ENCODE data around the gene TRIM2.

TRIM2 gene

GRCh38 chr4:153318696-153319320, 114.6 kb downstream of the TRIM2 start:
- Histone ChIP-seq H3K27ac (ENCODE audit: low read depth, low read length) (no peak overlapping the region), H3K27me3 (ENCODE audit: control insufficient read depth in 1 of 2, insufficient read depth in 2 of 2, low read length in 2 of 2) (no peaks in the 10 kb centered on the region), H3K9me3 (ENCODE audit: control insufficient read depth in 1 of 2, low read length in 2 of 2) (no peaks in the 10 kb centered on the region), H3K4me3 (ENCODE audit: low read depth in 1 of 2, low read length in 2 of 2) (no peak overlapping the region), H3K9ac (ENCODE audit: low read depth in 1 of 2, low read length in 2 of 2) (no peak overlapping the region), H3K4me1 (ENCODE audit: control insufficient read depth in 1 of 2, insufficient read depth in 2 of 2, low read length in 2 of 2) (no peaks in the 10 kb centered on the region), H3K36me3 (ENCODE audit: control insufficient read depth in 1 of 2, insufficient read depth in 2 of 2, low read length in 2 of 2) (peaks cover 8 to 27% of the 10 kb centered on the region in 2 donors)

DNA sequence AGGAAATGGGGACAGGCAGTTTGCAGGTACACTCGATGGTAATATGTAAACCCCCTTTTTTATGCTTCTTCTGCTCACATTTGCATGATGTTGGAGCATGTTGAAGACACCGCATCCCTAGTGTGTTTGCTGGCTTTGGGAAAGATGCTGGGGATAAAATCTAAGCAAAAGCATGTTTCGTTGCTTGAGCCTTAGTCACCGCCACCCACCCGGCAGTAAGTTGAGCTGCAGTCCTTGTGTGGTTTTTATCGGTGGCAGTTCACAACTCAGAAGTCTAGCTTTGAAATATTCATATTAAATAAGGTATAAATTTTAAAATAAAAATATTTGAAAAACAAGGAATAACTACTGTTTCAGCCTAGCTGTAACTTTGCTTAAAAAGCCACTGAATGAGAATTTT, 118.5 kb downstream of the TRIM2 start:
- H3K36me3 ChIP-seq (ENCODE audit: control insufficient read depth in 1 of 2, insufficient read depth in 2 of 2, low read length in 2 of 2) = peaks cover 9 to 35% of the 10 kb centered on the region in 2 donors
- no peak overlapping the region for H3K27ac ChIP-seq (ENCODE audit: low read depth, low read length)
- H3K4me1 ChIP-seq (ENCODE audit: control insufficient read depth in 1 of 2, insufficient read depth in 2 of 2, low read length in 2 of 2) = no peaks in the 10 kb centered on the region
- H3K27me3 ChIP-seq (ENCODE audit: control insufficient read depth in 1 of 2, insufficient read depth in 2 of 2, low read length in 2 of 2) = no peaks in the 10 kb centered on the region
- no peaks in the 10 kb centered on the region for H3K9me3 ChIP-seq (ENCODE audit: control insufficient read depth in 1 of 2, low read length in 2 of 2)
- H3K4me3 ChIP-seq (ENCODE audit: low read depth in 1 of 2, low read length in 2 of 2) = no peak overlapping the region
- H3K9ac ChIP-seq (ENCODE audit: low read depth in 1 of 2, low read length in 2 of 2) = no peak overlapping the region

DNA sequence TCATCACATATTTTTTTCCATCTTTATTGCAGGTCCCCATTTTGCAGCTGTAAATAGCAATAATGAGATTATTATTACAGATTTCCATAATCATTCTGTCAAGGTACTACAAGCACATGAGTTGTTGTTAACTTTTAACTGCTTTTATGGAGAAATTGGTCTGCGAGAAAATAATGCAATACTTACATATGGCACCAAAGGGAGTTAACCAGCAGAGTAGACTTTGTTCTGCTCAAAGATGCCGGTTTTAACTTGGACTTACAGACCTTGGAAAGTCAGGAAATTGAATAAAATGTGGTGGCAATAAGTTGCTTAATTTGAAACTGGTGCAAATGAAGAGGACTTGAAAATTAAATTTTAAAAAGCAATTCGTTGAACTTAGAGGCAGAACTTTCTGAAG, 119.8 kb downstream of the TRIM2 start:
- no peak overlapping the region for H3K27ac ChIP-seq (ENCODE audit: low read depth, low read length)
- H3K9me3 ChIP-seq (ENCODE audit: control insufficient read depth in 1 of 2, low read length in 2 of 2) = no peaks in the 10 kb centered on the region
- H3K36me3 ChIP-seq (ENCODE audit: control insufficient read depth in 1 of 2, insufficient read depth in 2 of 2, low read length in 2 of 2) = peaks cover 9 to 39% of the 10 kb centered on the region in 2 donors
- H3K4me1 ChIP-seq (ENCODE audit: control insufficient read depth in 1 of 2, insufficient read depth in 2 of 2, low read length in 2 of 2) = no peaks in the 10 kb centered on the region
- H3K27me3 ChIP-seq (ENCODE audit: control insufficient read depth in 1 of 2, insufficient read depth in 2 of 2, low read length in 2 of 2) = no peaks in the 10 kb centered on the region
- no peak overlapping the region for H3K9ac ChIP-seq (ENCODE audit: low read depth in 1 of 2, low read length in 2 of 2)
- no peak overlapping the region for H3K4me3 ChIP-seq (ENCODE audit: low read depth in 1 of 2, low read length in 2 of 2)

DNA sequence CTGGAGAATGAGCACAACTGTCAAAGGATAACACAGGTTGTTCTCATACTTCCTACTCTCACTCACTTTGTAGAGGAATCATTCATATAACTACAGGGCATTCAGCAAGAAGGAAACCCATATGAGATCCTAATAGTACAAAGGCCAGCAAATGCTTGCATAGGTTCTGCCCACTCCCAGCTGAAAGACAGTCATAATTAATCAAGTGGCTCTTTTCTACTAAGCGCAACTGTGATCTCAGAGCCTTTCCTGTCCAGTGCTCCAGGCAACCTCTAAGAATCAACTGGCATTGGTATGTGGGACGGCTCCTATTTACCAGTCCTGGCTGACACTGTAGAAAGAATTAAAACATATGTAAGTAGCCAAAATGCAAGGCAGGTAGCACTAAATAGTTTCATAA, 121.3 kb downstream of the TRIM2 start:
- Histone ChIP-seq H3K36me3 (ENCODE audit: control insufficient read depth in 1 of 2, insufficient read depth in 2 of 2, low read length in 2 of 2) (peaks cover 9 to 40% of the 10 kb centered on the region in 2 donors), H3K27me3 (ENCODE audit: control insufficient read depth in 1 of 2, insufficient read depth in 2 of 2, low read length in 2 of 2) (no peaks in the 10 kb centered on the region), H3K27ac (ENCODE audit: low read depth, low read length) (no peak overlapping the region), H3K4me1 (ENCODE audit: control insufficient read depth in 1 of 2, insufficient read depth in 2 of 2, low read length in 2 of 2) (no peaks in the 10 kb centered on the region), H3K9ac (ENCODE audit: low read depth in 1 of 2, low read length in 2 of 2) (no peak overlapping the region), H3K4me3 (ENCODE audit: low read depth in 1 of 2, low read length in 2 of 2) (no peak overlapping the region), H3K9me3 (ENCODE audit: control insufficient read depth in 1 of 2, low read length in 2 of 2) (no peaks in the 10 kb centered on the region)

- Histone ChIP-seq H3K27me3 (ENCODE audit: control insufficient read depth in 1 of 2, insufficient read depth in 2 of 2, low read length in 2 of 2) (no peaks in the 10 kb centered on the region), H3K27ac (ENCODE audit: low read depth, low read length) (no peak overlapping the region), H3K4me3 (ENCODE audit: low read depth in 1 of 2, low read length in 2 of 2) (no peak overlapping the region), H3K36me3 (ENCODE audit: control insufficient read depth in 1 of 2, insufficient read depth in 2 of 2, low read length in 2 of 2) (peaks cover 8 to 38% of the 10 kb centered on the region in 2 donors), H3K9ac (ENCODE audit: low read depth in 1 of 2, low read length in 2 of 2) (no peak overlapping the region), H3K4me1 (ENCODE audit: control insufficient read depth in 1 of 2, insufficient read depth in 2 of 2, low read length in 2 of 2) (no peaks in the 10 kb centered on the region), H3K9me3 (ENCODE audit: control insufficient read depth in 1 of 2, low read length in 2 of 2) (no peaks in the 10 kb centered on the region)
Measured at GRCh38 chr4:153326513-153326912, 122.3 kb downstream of the TRIM2 start.

DNA sequence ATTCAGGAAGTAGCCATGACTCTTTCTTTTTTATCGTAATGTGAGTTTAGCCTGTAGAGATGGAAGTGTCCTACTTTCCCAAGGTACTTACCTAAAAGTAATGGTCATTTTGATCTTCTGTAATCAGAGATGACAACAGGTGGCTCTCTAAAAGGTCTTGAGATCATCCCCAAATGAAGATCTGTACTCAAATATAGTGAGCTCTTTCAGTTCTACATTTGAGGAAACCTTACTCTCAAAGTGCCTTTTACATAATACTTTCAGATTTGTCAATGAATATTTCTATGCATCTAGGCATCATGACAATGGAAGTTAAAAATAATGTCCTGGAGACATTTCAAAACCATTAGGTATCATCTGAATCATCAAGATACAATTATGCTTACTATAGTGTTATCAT, 123.0 kb downstream of the TRIM2 start:
- no peaks in the 10 kb centered on the region for H3K4me1 ChIP-seq (ENCODE audit: control insufficient read depth in 1 of 2, insufficient read depth in 2 of 2, low read length in 2 of 2)
- no peaks in the 10 kb centered on the region for H3K9me3 ChIP-seq (ENCODE audit: control insufficient read depth in 1 of 2, low read length in 2 of 2)
- no peaks in the 10 kb centered on the region for H3K27me3 ChIP-seq (ENCODE audit: control insufficient read depth in 1 of 2, insufficient read depth in 2 of 2, low read length in 2 of 2)
- H3K4me3 ChIP-seq (ENCODE audit: low read depth in 1 of 2, low read length in 2 of 2) = no peak overlapping the region
- H3K36me3 ChIP-seq (ENCODE audit: control insufficient read depth in 1 of 2, insufficient read depth in 2 of 2, low read length in 2 of 2) = peaks cover 5 to 33% of the 10 kb centered on the region in 2 donors
- H3K27ac ChIP-seq (ENCODE audit: low read depth, low read length) = no peak overlapping the region
- no peak overlapping the region for H3K9ac ChIP-seq (ENCODE audit: low read depth in 1 of 2, low read length in 2 of 2)

DNA sequence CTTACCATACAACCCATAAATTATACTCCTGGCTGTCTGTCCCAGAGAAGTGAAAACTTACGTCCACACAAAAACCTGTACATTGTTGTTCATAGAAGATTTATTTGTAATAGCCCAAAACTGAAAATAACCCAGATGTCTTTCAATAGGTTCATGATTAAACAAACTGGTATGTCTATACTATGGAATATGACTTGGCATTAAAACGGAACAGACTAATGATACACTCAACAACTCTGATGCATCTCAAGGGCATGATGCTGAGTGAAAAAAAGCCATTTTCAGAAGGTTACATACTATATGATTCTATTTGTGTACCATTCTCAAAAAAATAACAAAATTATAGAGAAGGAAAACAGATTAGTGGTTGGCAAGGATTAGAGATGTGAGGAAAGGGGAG, 128.7 kb downstream of the TRIM2 start:
- peaks cover under 1 to 29% of the 10 kb centered on the region in 2 donors for H3K36me3 ChIP-seq (ENCODE audit: control insufficient read depth in 1 of 2, insufficient read depth in 2 of 2, low read length in 2 of 2)
- H3K4me3 ChIP-seq (ENCODE audit: low read depth in 1 of 2, low read length in 2 of 2) = no peak overlapping the region
- no peaks in the 10 kb centered on the region for H3K9me3 ChIP-seq (ENCODE audit: control insufficient read depth in 1 of 2, low read length in 2 of 2)
- no peaks in the 10 kb centered on the region for H3K27me3 ChIP-seq (ENCODE audit: control insufficient read depth in 1 of 2, insufficient read depth in 2 of 2, low read length in 2 of 2)
- H3K27ac ChIP-seq (ENCODE audit: low read depth, low read length) = no peak overlapping the region
- H3K9ac ChIP-seq (ENCODE audit: low read depth in 1 of 2, low read length in 2 of 2) = no peak overlapping the region
- H3K4me1 ChIP-seq (ENCODE audit: control insufficient read depth in 1 of 2, insufficient read depth in 2 of 2, low read length in 2 of 2) = no peaks in the 10 kb centered on the region

GRCh38 chr4:153333874-153334273, 129.6 kb downstream of the TRIM2 start:
- Histone ChIP-seq H3K27me3 (ENCODE audit: control insufficient read depth in 1 of 2, insufficient read depth in 2 of 2, low read length in 2 of 2) (no peaks in the 10 kb centered on the region), H3K9ac (ENCODE audit: low read depth in 1 of 2, low read length in 2 of 2) (no peak overlapping the region), H3K9me3 (ENCODE audit: control insufficient read depth in 1 of 2, low read length in 2 of 2) (no peaks in the 10 kb centered on the region), H3K4me1 (ENCODE audit: control insufficient read depth in 1 of 2, insufficient read depth in 2 of 2, low read length in 2 of 2) (no peaks in the 10 kb centered on the region), H3K4me3 (ENCODE audit: low read depth in 1 of 2, low read length in 2 of 2) (no peak overlapping the region), H3K36me3 (ENCODE audit: control insufficient read depth in 1 of 2, insufficient read depth in 2 of 2, low read length in 2 of 2) (peaks cover 2 to 25% of the 10 kb centered on the region in 2 donors), H3K27ac (ENCODE audit: low read depth, low read length) (no peak overlapping the region)

DNA sequence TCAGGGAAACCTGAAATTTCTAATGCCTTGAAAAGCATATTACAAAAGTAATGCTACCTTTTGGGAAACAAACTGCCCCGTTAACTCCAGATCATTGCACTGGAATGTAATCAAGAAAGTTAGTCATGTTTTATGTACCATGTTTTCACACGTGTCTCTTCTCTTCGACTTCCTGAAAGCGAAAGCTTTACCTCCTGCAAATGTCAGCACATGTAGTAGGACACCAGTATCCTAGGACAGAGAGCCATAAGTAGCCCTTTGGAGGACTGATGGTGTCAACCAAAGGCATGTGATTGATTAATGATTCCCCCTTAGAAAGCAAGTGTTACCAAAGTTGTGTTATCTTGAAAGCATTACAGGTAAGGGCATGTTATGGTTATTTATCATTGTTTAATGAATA, 131.4 kb downstream of the TRIM2 start:
- Histone ChIP-seq H3K9me3 (ENCODE audit: control insufficient read depth in 1 of 2, low read length in 2 of 2) (no peaks in the 10 kb centered on the region), H3K27ac (ENCODE audit: low read depth, low read length) (no peak overlapping the region), H3K36me3 (ENCODE audit: control insufficient read depth in 1 of 2, insufficient read depth in 2 of 2, low read length in 2 of 2) (peaks cover 2 to 32% of the 10 kb centered on the region in 2 donors), H3K27me3 (ENCODE audit: control insufficient read depth in 1 of 2, insufficient read depth in 2 of 2, low read length in 2 of 2) (no peaks in the 10 kb centered on the region), H3K4me1 (ENCODE audit: control insufficient read depth in 1 of 2, insufficient read depth in 2 of 2, low read length in 2 of 2) (no peaks in the 10 kb centered on the region), H3K9ac (ENCODE audit: low read depth in 1 of 2, low read length in 2 of 2) (no peak overlapping the region), H3K4me3 (ENCODE audit: low read depth in 1 of 2, low read length in 2 of 2) (no peak overlapping the region)

DNA sequence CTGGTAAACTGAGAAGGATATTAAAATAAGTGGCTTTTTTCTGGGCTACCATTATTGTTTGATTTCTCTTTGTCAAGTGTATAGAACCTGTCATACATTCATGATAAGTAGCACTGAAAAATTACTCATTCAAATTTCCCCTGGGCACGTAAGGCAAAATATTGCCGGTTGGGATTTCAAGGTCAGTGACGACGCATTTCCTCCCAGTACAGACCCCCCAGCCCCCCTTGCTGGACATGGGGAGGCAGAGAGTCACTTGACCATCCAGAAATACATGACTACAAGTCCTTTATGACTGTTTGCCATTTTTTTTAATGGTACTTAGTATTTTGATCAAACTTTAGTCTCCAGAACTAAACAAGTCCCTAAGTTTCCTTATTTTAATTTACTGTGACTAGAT, 133.4 kb downstream of the TRIM2 start:
- Histone ChIP-seq H3K4me3 (ENCODE audit: low read depth in 1 of 2, low read length in 2 of 2) (no peak overlapping the region), H3K27me3 (ENCODE audit: control insufficient read depth in 1 of 2, insufficient read depth in 2 of 2, low read length in 2 of 2) (no peaks in the 10 kb centered on the region), H3K4me1 (ENCODE audit: control insufficient read depth in 1 of 2, insufficient read depth in 2 of 2, low read length in 2 of 2) (no peaks in the 10 kb centered on the region), H3K36me3 (ENCODE audit: control insufficient read depth in 1 of 2, insufficient read depth in 2 of 2, low read length in 2 of 2) (peaks cover 2 to 27% of the 10 kb centered on the region in 2 donors), H3K27ac (ENCODE audit: low read depth, low read length) (no peak overlapping the region), H3K9me3 (ENCODE audit: control insufficient read depth in 1 of 2, low read length in 2 of 2) (no peaks in the 10 kb centered on the region), H3K9ac (ENCODE audit: low read depth in 1 of 2, low read length in 2 of 2) (no peak overlapping the region)
